ENCODE data around the gene CCDC9. TPM values are rescaled to one million over a fixed set of nuclear protein-coding genes. Genes with fewer than 3 reads are reported as not detected.
"Not testable (repeated sequence)": the region's sequence is repeated elsewhere in the genome, so short reads cannot be mapped to it uniquely, and the experiment has no call there.

Gene CCDC9
- total RNA-seq, 1 experiment from 2014 or later: 3.4 TPM

- DNase-seq (ENCODE audit: low spot score): not testable (repeated sequence)
These were observed 5.8 kb downstream of the CCDC9 start for GRCh38 chr19:47261946-47262793.

DNA sequence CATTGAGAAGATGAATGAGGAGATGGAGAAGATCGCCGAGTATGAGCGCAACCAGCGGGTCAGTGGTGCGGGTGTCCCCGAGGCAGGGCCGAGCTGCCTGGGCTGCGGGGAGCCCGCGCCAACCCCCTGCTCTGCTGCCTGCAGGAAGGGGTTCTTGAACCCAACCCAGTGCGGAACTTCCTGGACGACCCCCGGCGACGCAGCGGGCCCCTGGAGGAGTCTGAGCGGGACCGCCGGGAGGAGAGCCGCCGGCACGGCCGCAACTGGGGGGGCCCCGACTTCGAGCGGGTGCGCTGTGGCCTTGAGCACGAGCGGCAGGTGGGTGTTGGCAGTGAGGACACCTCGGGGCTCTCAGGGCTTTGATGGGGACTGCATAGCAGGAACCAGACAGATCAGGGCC is 8.3 kb downstream of the CCDC9 start:
- no peak for DNase-seq (ENCODE audit: low spot score)

GRCh38 chr19:47266401-47266941 is 10.1 kb downstream of the CCDC9 start:
- no peak for DNase-seq (ENCODE audit: low spot score)

DNA sequence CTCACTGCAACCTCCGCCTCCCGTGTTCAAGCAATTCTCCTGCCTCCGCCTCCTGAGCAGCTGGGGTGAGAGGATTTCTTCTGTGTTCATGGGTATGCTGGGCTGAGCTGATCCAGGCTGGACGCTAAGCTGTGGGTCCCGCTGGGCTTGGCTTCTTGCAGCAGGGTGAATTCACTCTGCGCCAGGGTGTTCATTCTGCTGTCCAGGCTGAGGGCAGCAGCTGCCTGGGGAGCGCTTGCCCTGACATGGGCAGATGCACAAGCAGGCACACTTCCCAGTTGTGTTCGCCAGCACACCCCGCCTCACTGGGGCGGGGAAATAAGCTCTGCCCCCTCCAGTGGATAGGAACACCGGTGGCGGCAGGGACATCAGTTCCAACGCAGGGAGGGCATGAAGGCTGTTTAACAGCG is 11.0 kb downstream of the CCDC9 start:
- no peak for DNase-seq (ENCODE audit: low spot score)

DNA sequence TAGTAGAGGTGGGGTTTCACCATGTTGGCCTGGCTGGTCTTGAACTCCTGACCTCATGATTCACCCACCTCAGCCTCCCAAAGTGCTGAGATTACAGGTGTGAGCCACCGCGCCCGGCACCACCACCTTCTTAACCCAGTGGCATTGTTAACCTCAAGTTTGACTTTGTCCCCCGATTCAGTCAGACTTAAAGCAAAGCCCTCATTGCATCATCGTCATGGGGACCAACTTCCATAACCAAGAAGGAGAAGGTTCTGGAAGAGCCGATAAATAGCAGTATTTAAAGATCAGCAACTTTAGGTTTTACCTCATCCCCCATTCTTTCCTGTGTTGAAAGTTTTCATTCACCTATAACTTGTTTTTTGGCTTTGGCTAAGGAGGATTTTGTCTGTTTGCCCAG is 11.7 kb downstream of the CCDC9 start:
- DNase-seq (ENCODE audit: low spot score): no peak

- no peak for DNase-seq (ENCODE audit: low spot score)
These were observed 13.3 kb downstream of the CCDC9 start for GRCh38 chr19:47269596-47269995.

DNA sequence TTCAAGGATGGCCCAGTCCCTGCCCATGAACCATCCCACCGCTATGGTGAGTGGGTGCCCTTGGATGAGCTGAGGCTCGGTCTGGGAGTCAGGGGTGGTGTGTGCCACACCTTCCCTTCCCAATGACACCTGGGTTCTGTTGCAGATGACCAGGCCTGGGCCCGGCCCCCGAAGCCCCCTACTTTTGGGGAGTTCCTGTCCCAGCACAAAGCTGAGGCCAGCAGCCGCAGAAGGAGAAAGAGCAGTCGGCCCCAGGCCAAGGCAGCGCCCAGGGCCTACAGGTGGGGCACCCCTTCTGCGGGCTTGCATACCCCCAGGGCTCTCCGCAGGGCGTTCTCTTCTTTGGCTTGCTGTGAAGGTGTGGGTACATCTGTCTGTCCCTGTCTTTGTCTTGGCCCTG is 14.1 kb downstream of the CCDC9 start:
- DNase-seq (ENCODE audit: low spot score): no peak

GRCh38 chr19:47271949-47272348 is 15.6 kb downstream of the CCDC9 start:
- DNase-seq (ENCODE audit: low spot score): no peak

DNA sequence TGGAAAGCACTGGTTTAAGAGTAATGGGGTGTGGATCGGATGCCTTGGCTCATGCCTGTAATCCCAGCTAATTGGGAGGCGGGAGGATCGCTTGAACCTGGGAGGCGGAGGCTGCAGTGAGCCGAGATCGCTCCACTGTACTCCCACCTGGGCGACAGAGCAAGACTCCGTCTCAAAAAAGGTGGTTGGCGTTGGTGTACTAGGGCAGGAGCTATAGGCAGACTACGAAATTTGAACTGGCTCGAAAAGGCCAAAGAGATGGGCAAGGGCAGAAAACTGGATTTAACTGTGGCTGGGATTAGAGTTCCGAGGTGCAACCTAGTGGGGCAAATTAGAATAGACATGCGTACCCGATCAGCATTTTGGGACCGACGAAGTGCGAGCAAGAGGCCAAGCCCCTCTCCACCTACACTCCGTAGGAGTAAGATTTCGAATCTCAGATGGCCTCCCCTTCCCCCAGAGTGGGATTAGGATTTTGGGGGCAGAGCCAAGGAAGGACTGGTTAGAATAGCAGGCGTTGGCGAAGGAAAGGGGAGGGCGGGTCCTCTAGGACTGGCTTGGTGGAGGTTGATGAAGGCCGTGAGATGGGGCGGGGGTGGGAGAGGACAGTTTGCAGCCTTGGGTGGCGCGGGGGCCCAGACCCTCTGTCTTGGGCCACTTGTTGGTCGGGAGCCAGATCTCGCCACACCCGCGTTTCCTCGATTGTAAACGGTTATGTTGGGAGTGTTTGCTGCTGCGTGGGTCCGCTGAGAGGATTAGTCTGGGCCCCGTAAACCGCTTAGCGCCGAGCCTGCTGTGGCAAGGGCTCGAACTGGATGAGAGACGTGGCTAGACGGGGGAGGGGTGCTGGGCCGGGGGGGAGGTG is 16.4 kb downstream of the CCDC9 start:
- no peak for DNase-seq (ENCODE audit: low spot score)

GRCh38 chr19:47273313-47274070 is 17.2 kb downstream of the CCDC9 start:
- DNase-seq (ENCODE audit: low spot score): peak; percentile 91

DNA sequence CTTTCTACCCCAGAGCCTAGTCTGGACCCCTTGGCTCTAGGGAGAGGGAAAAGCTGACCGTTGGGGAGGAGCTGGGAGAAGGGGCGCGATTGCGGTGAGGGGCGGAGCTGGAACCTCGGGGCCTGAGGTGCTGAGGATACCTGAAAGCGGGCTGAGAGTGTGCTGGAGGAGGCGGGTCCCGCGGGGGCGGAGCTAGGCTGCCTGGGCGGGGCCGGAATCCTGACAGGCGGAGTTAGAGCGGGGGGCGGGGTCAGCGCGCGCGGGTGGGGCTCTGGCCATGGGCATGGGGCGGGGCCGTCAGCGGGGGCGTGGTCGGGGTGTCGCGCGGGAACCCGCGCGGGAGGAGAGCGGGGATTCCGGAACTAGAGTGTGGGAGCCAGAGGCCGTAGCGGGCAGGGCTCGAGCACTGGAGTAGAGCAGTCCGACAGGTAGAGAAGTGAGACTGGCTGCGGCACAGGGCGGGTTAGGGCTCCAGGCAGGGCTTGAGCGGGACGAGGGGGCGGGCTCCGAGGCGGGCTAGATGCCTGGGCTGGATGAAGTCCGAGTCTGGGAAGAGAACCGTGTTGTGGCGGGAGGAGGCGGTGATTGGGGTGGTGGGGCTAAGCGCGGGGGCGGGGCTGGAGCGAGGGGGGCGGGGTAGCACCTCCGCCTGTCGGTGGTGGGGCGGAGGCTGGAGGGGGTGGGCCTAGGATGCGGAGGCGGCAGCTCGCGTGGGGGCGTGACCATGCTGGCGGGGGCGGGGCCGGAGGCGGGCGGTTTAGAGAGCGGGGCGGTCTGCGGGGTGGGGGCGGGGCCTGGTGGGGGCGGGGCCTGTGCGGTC is 18.0 kb downstream of the CCDC9 start, which contains the start of gene INAFM1:
Gene INAFM1, plus strand, starts transcription at position 815 of the 820 bp plus-strand sequence. CDS start 35 bp downstream, outside the sequence.
- DNase-seq (ENCODE audit: low spot score): peak; percentile 92

- peak; percentile 13 for DNase-seq (ENCODE audit: low spot score)
These were observed 18.8 kb downstream of the CCDC9 start for GRCh38 chr19:47274891-47275761.

GRCh38 chr19:47275791-47276461 is 19.6 kb downstream of the CCDC9 start:
- DNase-seq (ENCODE audit: low spot score): no peak

- not testable (repeated sequence) for DNase-seq (ENCODE audit: low spot score)
These were observed 20.2 kb downstream of the CCDC9 start for GRCh38 chr19:47276513-47276912.

GRCh38 chr19:47280183-47280797 is 24.0 kb downstream of the CCDC9 start:
- DNase-seq (ENCODE audit: low spot score): no peak

GRCh38 chr19:47283405-47284059 is 27.2 kb downstream of the CCDC9 start:
- DNase-seq (ENCODE audit: low spot score): no peak

DNA sequence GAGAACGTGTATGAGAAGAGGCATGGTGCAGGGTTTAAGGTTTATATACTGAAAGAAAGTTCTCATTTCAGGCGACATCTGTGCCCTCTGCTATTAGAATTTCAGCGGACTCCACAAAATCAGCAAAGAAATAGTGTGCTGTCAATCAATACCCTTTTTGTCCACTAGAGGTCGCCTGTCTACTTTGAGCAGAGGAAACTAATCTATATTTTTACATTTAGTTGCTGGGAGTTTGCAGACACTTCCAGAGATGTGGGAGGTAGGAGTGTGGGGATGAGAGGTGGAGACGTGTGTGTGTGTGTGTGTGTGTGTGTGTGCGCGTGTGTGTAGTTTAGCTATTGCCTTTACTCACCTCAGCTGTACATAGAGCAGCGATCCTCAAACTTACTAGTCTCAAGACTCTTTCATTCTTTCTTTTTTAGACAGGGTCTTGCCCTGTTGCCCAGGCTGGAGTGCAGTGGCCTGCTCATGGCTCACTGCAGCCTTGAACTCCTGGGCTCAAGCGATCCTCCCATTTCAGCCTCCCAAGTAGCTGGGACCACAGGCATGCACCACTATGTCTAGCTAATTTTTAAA is 28.1 kb downstream of the CCDC9 start:
- DNase-seq (ENCODE audit: low spot score): peak; percentile 62

GRCh38 chr19:47296036-47296435 is 39.7 kb downstream of the CCDC9 start:
- DNase-seq (ENCODE audit: low spot score): peak; percentile 83
